NCI-H1694 (cell line): Measurements from ENCODE around the gene SLC6A9.
A peak's percentile ranks its signal among the peaks of the same experiment; 100 is the strongest.

Experiments
- DNase-seq: peaks from one replicate; lab custom pipeline; 2025; lab: John Stamatoyannopoulos, UW

SLC6A9 gene

GRCh38 chr1:43983253-43983899 lies 47.9 kb downstream of the SLC6A9 start:
- no peak for DNase-seq

GRCh38 chr1:43982808-43983207 lies 48.5 kb downstream of the SLC6A9 start:
- no peak for DNase-seq

GRCh38 chr1:43982241-43982640 lies 49.0 kb downstream of the SLC6A9 start:
- no peak for DNase-seq

- no peak for DNase-seq
These were observed 49.6 kb downstream of the SLC6A9 start for GRCh38 chr1:43981636-43982035.

- no peak for DNase-seq
These were observed 50.1 kb downstream of the SLC6A9 start for GRCh38 chr1:43981135-43981491.

GRCh38 chr1:43980255-43981134 lies 50.8 kb downstream of the SLC6A9 start:
- DNase-seq, result no peak

GRCh38 chr1:43979528-43980254 lies 51.6 kb downstream of the SLC6A9 start:
- no peak for DNase-seq

- no peak for DNase-seq
These were observed 52.1 kb downstream of the SLC6A9 start for GRCh38 chr1:43979261-43979527.

- no peak for DNase-seq
These were observed 52.6 kb downstream of the SLC6A9 start, which contains the start of gene B4GALT2 for GRCh38 chr1:43978551-43979260. TSS of gene B4GALT2 (plus strand) at chr1:43979210. CDS start at chr1:43981161, 1,951 bp downstream.

- DNase-seq, result no peak
These were observed 53.1 kb downstream of the SLC6A9 start for GRCh38 chr1:43978264-43978550.

GRCh38 chr1:43977376-43978263 lies 53.6 kb downstream of the SLC6A9 start:
- DNase-seq, result no peak

GRCh38 chr1:43976890-43977289 lies 54.4 kb downstream of the SLC6A9 start:
- DNase-seq, result no peak

- DNase-seq, result no peak
These were observed 55.2 kb downstream of the SLC6A9 start for GRCh38 chr1:43976045-43976444.

- no peak for DNase-seq
These were observed 55.9 kb downstream of the SLC6A9 start for GRCh38 chr1:43975249-43975961.

GRCh38 chr1:43974443-43975248 lies 56.6 kb downstream of the SLC6A9 start, which contains the start of gene ATP6V0B:
TSS of gene ATP6V0B (plus strand) at chr1:43974960. CDS start at chr1:43975041, 81 bp downstream.
- peak; percentile 85 for DNase-seq

- DNase-seq, result no peak
These were observed 57.2 kb downstream of the SLC6A9 start for GRCh38 chr1:43973981-43974442.

- no peak for DNase-seq
These were observed 59.8 kb downstream of the SLC6A9 start for GRCh38 chr1:43971336-43971980.

- DNase-seq, result no peak
These were observed 60.4 kb downstream of the SLC6A9 start for GRCh38 chr1:43970911-43971310.

GRCh38 chr1:43970502-43970901 lies 60.8 kb downstream of the SLC6A9 start:
- no peak for DNase-seq
